ENCODE results near the gene NFE2.
A peak's percentile ranks its signal among the peaks of the same experiment; 100 is the strongest.
"Not testable (repeated sequence)": the region's sequence is repeated elsewhere in the genome, so short reads cannot be mapped to it uniquely, and the experiment has no call there.

NFE2 gene

DNA sequence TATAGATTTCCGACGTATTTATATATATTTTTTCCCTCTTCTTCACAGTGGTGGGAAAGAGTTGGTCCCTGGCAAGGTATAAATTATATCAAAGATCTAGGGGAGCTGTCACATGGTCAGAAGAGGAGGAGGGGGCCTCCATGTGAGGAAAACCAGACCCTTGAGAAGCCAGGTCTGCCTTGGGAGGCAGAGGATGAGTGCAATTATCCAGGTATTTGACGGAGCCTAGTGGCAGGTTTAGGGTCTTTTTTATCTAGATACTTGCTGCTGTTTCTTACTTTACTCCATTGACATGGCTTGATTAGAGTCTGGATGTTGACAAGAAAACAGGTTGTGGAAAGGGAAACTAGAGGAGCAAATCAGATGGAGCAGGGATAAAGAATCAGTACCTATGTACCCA is 29.6 kb upstream of the NFE2 start:
- Histone ChIP-seq H3K4me1 (ENCODE audit: control insufficient read depth, insufficient read depth, low read length) (peaks cover 17% of the 10 kb centered on the region), H3K4me3 (ENCODE audit: low read depth, low read length) (no peak overlapping the region), H3K9me3 (ENCODE audit: control insufficient read depth, insufficient read depth, low read length) (no peaks in the 10 kb centered on the region), H3K9ac (ENCODE audit: low read depth, low read length) (no peak overlapping the region), H3K27me3 (ENCODE audit: control insufficient read depth, insufficient read depth, low read length) (no peaks in the 10 kb centered on the region), H3K36me3 (ENCODE audit: control insufficient read depth, insufficient read depth, low read length) (0 out of 2 replicates have a peak, but pooled peaks cover 3% of the 10 kb centered on the region), H3K27ac (ENCODE audit: low read depth, low read length) (no peak overlapping the region)

DNA sequence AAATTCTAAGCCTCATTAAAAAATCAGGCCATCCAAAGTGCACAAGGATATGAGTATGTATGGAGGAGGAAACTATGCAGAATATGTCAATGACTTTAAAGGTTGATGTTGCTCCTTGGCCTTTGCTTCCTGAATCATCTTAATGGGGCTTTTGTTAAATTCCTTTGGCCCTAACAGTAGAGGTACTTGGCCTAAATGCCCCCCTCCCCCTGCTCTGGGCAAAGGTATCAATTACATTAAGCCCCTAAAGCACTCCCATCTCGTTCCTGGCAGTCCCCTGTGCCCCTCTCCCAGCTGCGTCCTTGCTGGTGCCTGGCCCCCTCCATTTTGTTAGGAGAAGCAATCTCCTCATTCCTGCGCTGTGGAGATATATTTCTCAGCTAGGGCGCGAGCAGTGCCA is 28.9 kb upstream of the NFE2 start:
- no peak overlapping the region for H3K9ac ChIP-seq (ENCODE audit: low read depth, low read length)
- no peaks in the 10 kb centered on the region for H3K9me3 ChIP-seq (ENCODE audit: control insufficient read depth, insufficient read depth, low read length)
- no peak overlapping the region for H3K4me3 ChIP-seq (ENCODE audit: low read depth, low read length)
- 0 out of 2 replicates have a peak, but pooled peaks cover 3% of the 10 kb centered on the region for H3K36me3 ChIP-seq (ENCODE audit: control insufficient read depth, insufficient read depth, low read length)
- no peaks in the 10 kb centered on the region for H3K27me3 ChIP-seq (ENCODE audit: control insufficient read depth, insufficient read depth, low read length)
- peaks cover 17% of the 10 kb centered on the region for H3K4me1 ChIP-seq (ENCODE audit: control insufficient read depth, insufficient read depth, low read length)
- no peak overlapping the region for H3K27ac ChIP-seq (ENCODE audit: low read depth, low read length)

DNA sequence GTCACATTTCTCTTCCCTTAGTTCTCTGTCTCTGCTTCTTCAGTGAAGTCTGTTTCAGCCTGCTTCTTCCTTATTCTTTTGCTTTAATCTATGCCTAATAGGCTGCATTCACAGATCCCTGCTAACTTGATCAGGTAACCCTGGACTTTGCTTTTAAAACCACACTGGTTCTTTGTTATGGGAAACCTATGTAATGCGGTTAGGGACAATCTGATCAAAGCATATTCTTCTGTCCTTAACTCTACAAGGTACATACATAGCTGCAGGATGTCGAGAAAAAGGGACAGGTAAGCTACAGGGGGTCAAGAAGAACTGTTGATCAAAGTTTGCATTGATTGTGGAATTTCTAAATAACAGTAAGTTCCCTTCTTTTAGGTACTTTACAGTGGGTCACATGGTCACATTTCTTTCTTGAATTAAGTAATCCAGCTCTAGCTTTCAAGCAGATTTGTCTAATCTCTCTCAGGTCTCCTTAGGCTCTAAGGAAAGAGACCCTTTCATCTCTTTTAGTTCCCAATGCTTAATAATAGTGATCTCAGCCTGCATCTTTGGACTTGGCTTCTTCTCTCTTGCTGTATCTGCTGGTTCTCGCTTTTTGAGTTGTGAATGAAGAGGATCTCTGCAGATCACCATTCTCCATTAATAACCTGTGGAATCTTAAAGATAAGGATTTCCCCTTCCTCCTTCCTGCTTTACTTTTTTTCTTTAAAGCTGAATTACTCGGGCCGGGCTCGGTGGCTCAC is 28.0 kb upstream of the NFE2 start:
- peaks cover 17% of the 10 kb centered on the region for H3K4me1 ChIP-seq (ENCODE audit: control insufficient read depth, insufficient read depth, low read length)
- H3K27ac ChIP-seq (ENCODE audit: low read depth, low read length), result no peak overlapping the region
- no peaks in the 10 kb centered on the region for H3K9me3 ChIP-seq (ENCODE audit: control insufficient read depth, insufficient read depth, low read length)
- H3K9ac ChIP-seq (ENCODE audit: low read depth, low read length), result no peak overlapping the region
- H3K36me3 ChIP-seq (ENCODE audit: control insufficient read depth, insufficient read depth, low read length), result 0 out of 2 replicates have a peak, but pooled peaks cover 3% of the 10 kb centered on the region
- no peaks in the 10 kb centered on the region for H3K27me3 ChIP-seq (ENCODE audit: control insufficient read depth, insufficient read depth, low read length)
- no peak overlapping the region for H3K4me3 ChIP-seq (ENCODE audit: low read depth, low read length)

DNA sequence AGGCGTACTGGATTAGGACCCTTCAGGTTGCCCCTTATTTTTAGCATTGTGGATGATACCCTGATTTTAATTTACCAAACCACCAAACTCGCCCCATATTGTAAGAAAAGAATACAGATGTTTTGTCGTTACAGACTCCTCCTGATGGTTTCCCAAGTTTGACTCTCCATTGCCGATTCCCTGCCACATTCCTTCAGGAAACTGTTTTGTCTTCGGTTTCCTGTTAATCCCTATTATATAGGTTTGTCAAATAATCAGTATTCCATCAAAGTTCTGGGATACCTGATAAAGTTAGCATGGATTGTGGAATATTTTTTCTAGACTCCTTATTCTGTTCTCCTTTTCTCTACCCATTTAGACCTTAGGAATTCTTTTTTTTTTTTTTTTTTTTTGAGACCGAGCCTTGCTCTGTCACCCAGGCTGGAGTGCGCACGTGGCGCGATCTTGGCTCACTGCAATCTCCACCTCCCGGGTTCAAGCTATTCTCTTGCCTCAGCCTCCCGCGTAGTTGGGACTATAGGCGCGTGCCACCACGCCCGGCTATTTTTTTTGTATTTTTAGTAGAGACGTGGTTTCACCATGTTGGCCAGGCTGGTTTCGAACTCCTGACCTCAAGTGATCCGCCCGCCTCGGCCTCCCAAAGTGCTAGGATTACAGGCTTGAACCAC is 24.8 kb upstream of the NFE2 start:
- not testable (repeated sequence) for H3K9me3 ChIP-seq (ENCODE audit: control insufficient read depth, insufficient read depth, low read length); H3K27me3 ChIP-seq (ENCODE audit: control insufficient read depth, insufficient read depth, low read length); H3K36me3 ChIP-seq (ENCODE audit: control insufficient read depth, insufficient read depth, low read length)
- H3K4me1 ChIP-seq (ENCODE audit: control insufficient read depth, insufficient read depth, low read length), result peaks cover 17% of the 10 kb centered on the region
- H3K27ac ChIP-seq (ENCODE audit: low read depth, low read length), result peak overlapping the region; percentile 76
- H3K9ac ChIP-seq (ENCODE audit: low read depth, low read length), result peak overlapping the region; percentile 95
- peak overlapping the region; percentile 95 for H3K4me3 ChIP-seq (ENCODE audit: low read depth, low read length)

DNA sequence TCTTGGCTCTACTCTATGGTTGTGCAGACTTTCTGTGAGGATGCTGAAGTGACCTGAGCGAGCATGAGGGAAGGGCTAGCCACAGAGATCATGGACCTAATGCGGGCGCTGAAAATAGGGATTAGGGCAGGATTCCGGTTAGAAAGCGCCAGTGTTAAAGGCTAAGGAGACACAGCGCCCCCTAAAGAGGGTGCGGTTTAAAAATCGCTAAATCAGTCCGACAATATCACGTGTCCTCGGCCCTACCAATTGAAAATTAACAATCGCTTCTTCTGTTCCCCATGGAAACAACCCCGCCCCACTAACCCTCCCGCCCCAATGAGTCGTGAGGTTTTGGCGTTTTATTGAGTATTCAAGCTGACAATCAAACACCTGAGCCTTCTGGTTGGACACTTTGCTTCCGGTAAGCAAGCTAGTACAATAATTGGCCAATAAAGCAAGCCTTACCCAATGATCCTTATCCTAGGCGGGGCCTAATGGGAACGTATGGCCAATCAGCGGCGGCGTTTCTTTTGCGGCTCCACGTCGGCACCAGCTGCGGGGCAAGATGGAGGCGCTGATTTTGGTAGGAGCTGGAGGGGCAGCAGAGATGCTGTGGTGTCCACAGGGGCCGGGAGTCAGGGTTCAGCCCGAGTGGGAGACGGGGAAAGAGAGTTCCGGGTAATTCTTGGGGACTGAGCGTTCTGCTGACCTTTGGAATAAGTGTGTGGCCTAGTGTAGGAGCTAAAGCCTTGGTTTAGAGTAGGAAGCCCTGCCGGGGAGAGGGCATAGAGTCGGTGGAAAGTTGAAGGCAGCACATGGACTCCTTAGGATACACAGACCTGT is 24.0 kb upstream of the NFE2 start, which contains the start of gene COPZ1:
TSS of gene COPZ1 (plus strand) at position 515 of the 825 bp plus-strand sequence. CDS start at position 548, 33 bp downstream.
- Histone ChIP-seq H3K36me3 (ENCODE audit: control insufficient read depth, insufficient read depth, low read length) (no peaks in the 10 kb centered on the region), H3K9me3 (ENCODE audit: control insufficient read depth, insufficient read depth, low read length) (no peaks in the 10 kb centered on the region), H3K27ac (ENCODE audit: low read depth, low read length) (peak within 1 kb of the TSS; percentile 76), H3K4me3 (ENCODE audit: low read depth, low read length) (peak within 1 kb of the TSS; percentile 95), H3K9ac (ENCODE audit: low read depth, low read length) (peak within 1 kb of the TSS; percentile 95), H3K27me3 (ENCODE audit: control insufficient read depth, insufficient read depth, low read length) (no peaks in the 10 kb centered on the region), H3K4me1 (ENCODE audit: control insufficient read depth, insufficient read depth, low read length) (peaks cover 13% of the 10 kb centered on the region)

DNA sequence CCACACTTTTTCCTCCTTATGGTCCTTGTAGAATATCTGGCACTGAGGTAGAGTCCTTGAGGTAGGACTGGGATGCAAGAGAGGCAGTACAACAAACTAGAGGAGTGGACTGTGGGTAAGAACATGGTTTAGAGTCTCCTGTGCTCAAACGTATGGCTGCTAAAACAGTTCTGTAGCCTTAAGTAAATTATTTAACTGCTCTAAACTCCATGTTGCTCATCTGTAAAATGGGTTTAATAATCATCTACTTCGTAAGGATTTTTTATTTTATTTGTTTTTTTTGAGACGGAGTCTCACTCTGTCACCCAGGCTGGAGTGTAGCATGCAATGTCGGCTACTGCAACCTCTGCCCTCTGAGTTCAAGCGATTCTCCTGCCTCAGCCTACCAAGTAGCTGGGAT is 20.5 kb upstream of the NFE2 start:
- Histone ChIP-seq H3K27me3 (ENCODE audit: control insufficient read depth, insufficient read depth, low read length) (no peaks in the 10 kb centered on the region), H3K9ac (ENCODE audit: low read depth, low read length) (no peak overlapping the region), H3K36me3 (ENCODE audit: control insufficient read depth, insufficient read depth, low read length) (no peaks in the 10 kb centered on the region), H3K27ac (ENCODE audit: low read depth, low read length) (no peak overlapping the region), H3K4me3 (ENCODE audit: low read depth, low read length) (no peak overlapping the region), H3K4me1 (ENCODE audit: control insufficient read depth, insufficient read depth, low read length) (no peaks in the 10 kb centered on the region; the same call in 1 of the 2 replicates), H3K9me3 (ENCODE audit: control insufficient read depth, insufficient read depth, low read length) (no peaks in the 10 kb centered on the region)

DNA sequence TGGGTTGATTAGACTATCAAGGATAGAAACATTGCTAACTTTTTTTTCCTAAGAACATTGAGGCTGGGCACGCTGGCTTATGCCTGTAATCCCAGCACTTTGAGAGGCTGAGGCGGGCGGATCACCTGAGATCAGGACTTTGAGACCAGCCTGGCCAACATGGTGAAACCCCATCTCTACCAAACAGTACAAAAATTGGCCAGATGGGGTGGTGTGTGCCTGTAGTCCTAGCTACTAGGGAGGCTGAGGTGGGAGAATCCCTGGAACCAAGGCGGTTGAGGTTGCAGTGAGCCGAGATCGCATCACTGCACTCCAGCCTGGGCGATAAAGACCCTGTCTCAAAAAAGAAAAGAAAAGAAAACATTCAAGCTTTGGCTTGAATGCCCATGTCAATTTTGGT is 11.5 kb upstream of the NFE2 start:
- not testable (repeated sequence) for H3K27me3 ChIP-seq (ENCODE audit: control insufficient read depth, insufficient read depth, low read length); H3K9ac ChIP-seq (ENCODE audit: low read depth, low read length); H3K36me3 ChIP-seq (ENCODE audit: control insufficient read depth, insufficient read depth, low read length); H3K9me3 ChIP-seq (ENCODE audit: control insufficient read depth, insufficient read depth, low read length); H3K4me1 ChIP-seq (ENCODE audit: control insufficient read depth, insufficient read depth, low read length); H3K27ac ChIP-seq (ENCODE audit: low read depth, low read length); H3K4me3 ChIP-seq (ENCODE audit: low read depth, low read length)

DNA sequence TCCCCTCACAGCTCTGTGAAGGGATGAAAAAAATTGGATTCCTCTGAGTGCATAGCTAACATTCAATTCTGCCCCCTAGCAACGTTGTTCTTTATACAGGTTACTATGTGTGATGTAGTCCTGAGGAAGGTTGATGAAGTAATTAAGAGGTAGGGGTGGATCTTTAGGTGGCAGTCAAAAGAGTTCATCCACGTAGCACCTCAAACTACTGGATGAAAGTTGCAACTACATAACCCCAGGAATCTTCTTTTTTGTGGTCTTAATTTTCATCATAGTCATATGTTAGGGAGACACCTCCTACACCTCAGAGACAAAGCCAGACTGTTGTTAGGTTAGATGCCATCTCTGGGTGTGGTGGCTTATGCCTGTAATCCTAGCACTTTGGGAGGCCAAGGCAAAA is 10.2 kb upstream of the NFE2 start:
- Histone ChIP-seq H3K9me3 (ENCODE audit: control insufficient read depth, insufficient read depth, low read length) (no peaks in the 10 kb centered on the region), H3K36me3 (ENCODE audit: control insufficient read depth, insufficient read depth, low read length) (no peaks in the 10 kb centered on the region), H3K9ac (ENCODE audit: low read depth, low read length) (no peak overlapping the region), H3K4me3 (ENCODE audit: low read depth, low read length) (no peak overlapping the region), H3K4me1 (ENCODE audit: control insufficient read depth, insufficient read depth, low read length) (no peaks in the 10 kb centered on the region; the same call in 1 of the 2 replicates), H3K27me3 (ENCODE audit: control insufficient read depth, insufficient read depth, low read length) (no peaks in the 10 kb centered on the region), H3K27ac (ENCODE audit: low read depth, low read length) (no peak overlapping the region)

DNA sequence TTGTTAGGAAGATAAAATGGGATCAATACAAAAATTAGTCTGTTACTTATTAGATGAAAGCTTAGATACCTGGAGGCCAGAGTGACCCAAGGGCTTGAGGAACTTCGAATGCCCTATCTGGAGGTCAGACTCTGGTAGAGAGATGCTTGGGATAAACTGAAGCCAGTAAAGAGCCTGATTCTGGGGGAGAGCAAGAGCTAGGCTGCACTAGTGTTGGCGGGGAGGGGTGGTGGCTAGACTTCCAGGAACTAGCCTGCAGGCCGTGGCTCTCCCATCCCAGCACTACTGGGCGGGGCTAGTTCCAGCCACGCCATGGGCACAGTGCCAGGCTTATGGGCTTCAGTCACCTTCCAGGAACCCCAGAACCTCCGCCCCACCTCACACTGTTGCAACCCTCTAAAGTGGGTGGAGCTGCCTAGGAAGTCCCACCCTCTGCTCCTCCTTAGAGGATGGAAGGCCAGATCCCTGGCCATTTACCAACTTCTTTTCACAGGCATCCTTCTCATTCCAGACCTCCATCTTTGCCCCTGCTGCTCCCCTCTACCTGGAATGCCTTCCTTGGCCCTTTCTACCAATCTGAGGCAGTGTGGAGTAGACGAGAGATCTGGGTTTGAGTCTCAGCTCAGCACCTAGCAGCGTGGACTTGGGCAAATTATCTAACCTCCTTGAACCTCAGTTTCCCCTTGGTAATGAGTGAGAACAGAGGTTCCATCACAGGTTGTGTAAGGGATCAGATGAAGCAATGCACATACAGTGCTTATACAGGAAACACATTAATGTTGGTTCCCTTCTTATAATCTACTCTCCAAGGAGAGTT is 6.3 kb upstream of the NFE2 start:
- no peaks in the 10 kb centered on the region for H3K27me3 ChIP-seq (ENCODE audit: control insufficient read depth, insufficient read depth, low read length)
- H3K9me3 ChIP-seq (ENCODE audit: control insufficient read depth, insufficient read depth, low read length), result no peaks in the 10 kb centered on the region
- no peak overlapping the region for H3K4me3 ChIP-seq (ENCODE audit: low read depth, low read length)
- H3K27ac ChIP-seq (ENCODE audit: low read depth, low read length), result no peak overlapping the region
- no peaks in the 10 kb centered on the region for H3K36me3 ChIP-seq (ENCODE audit: control insufficient read depth, insufficient read depth, low read length)
- H3K9ac ChIP-seq (ENCODE audit: low read depth, low read length), result no peak overlapping the region
- H3K4me1 ChIP-seq (ENCODE audit: control insufficient read depth, insufficient read depth, low read length), result peaks cover 20% of the 10 kb centered on the region

DNA sequence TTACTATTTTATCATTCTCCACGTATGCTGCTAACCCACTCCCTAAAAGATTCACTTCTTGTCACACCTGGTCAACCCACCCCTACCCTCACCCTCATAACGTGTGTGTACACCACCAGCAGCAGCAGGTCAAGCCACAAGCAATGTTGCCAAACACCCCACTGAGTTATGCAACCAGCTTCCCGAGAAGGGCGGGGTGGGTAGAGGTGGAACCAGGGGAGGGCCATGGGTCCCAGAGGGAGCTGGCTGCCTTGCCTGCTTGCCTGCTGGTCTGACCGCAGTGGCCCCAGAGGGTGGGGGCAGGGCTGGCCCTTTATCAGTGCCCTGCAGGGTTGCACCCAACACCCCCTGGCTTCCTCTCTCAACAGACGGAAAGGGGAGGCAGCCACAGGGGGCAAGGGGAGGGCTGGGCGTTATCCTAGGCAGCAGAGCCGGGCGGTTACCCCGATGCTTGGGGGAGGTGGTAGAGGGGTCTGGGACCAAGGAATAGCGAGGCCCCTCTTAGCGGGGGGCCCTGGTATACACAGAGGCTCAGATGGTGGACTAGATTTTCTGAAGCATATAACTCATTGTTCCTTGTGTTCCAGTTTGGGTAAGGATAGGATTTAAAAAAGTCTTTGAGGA is 3.5 kb upstream of the NFE2 start:
- no peak overlapping the region for H3K27ac ChIP-seq (ENCODE audit: low read depth, low read length)
- no peaks in the 10 kb centered on the region for H3K36me3 ChIP-seq (ENCODE audit: control insufficient read depth, insufficient read depth, low read length)
- peaks cover 9% of the 10 kb centered on the region for H3K27me3 ChIP-seq (ENCODE audit: control insufficient read depth, insufficient read depth, low read length)
- no peak overlapping the region for H3K9ac ChIP-seq (ENCODE audit: low read depth, low read length)
- H3K9me3 ChIP-seq (ENCODE audit: control insufficient read depth, insufficient read depth, low read length), result no peaks in the 10 kb centered on the region
- H3K4me3 ChIP-seq (ENCODE audit: low read depth, low read length), result peak overlapping the region; percentile 14; the same call in 1 of the 2 replicates
- H3K4me1 ChIP-seq (ENCODE audit: control insufficient read depth, insufficient read depth, low read length), result peaks cover 41% of the 10 kb centered on the region
